GM21737 (cell line): Measurements from ENCODE around the gene ATP6V0D1.

ENCODE experiments used
- ATAC-seq: cut with Tn5 transposase; IDR thresholded peaks from one replicate; pipeline ENCODE4 v1.9.1; 2021; ENCODE audit warnings: mild to moderate bottlenecking, moderate library complexity; ENCODE audit not compliant: unreplicated experiment

Gene ATP6V0D1

DNA sequence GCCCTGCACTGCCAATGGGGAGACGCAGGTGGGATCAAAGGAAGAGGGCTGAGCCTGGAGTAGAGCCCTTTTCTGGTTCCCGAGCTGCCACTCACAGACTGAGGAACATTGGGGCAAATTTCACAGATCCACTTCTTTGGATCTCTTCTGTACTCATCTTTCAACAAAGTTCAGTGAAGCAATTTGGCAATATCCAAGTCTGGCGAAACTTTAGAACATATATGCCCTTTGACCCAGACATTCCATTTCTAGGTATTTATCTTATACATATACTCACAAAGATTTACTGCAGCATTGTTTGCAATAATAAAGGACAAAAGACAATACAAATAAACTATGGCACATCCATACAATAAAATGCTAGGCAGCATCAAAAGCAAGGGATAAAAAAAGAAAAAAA, 69.6 kb downstream of the ATP6V0D1 start:
- no peak for ATAC-seq

DNA sequence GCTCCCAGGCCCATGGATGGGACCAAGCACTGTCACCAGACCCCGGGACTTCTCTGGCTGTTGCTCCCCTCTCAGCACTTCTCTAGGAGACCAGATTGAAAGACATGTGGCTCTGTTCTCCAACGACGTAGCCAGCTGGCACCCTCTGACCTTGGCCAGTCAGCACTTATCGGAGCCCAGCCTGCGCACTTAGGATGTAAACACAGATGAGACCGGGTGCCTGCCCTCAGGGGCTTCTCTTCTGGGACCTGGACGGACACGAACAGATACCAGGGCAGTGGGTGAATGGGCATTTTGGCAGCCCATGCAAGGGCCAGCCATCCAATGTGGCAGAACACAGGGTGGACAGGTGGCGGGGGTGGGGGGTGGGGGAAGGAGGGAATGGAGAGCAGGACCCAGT, 71.3 kb downstream of the ATP6V0D1 start:
- no peak for ATAC-seq

DNA sequence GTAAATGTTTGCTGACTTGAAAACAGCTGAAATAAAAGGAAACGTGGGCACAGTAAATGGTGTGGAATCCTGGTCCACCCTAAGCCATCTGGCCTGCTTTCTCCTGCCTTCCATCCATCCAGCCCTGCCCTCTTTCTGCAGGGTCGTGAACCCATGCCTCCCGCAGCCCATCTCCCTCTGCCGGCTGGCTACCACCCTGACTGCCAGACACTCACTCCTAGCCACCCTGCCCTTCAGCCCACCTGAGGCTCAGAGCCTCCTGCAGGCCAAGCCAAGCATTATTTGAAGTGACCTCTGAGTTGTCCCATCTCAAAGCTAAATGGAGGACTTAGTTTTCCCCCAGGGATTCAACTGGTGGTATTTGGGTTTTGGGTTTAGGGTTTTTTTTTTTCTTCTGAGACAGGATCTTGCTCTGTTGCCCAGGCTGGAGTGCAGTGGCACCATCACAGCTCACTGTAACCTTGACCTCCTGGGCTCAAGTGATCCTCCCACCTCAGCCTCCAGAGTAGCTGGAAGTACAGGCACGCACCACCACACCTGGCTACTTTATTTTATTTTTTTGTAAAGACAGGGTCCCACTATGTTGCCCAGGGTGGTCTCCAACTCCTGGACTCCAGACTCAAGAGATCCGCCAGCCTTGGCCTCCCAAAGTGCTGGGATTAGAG, 73.0 kb downstream of the ATP6V0D1 start:
- ATAC-seq = no peak

DNA sequence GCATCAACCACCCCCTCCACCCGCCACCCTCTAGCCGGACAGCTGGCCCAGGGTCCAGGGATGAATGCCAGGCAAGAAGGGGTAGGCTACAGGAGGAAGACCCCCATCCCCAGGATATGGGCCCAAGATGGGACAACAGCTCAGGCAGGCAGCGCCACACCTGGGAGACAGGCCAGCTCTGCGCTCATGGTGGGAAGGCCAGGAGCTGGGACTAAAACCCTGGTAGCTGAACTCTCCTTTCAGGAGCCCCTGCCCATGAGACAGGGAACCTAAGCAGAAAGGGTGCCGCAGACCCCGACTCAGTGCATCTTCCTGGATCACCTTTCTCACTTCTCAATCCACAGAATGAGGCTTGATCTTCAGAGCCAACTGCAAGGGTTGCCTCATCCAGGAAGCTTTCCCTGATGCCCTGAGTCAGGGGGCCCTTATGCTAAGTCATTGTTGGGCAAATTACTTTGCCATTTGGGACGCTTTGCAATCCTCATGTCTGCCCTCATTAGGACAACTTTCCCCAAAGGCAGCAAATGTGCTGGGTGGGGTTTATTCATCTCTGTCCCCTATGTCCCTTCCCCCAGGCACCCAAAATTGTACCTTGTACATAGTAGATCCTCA, 73.7 kb downstream of the ATP6V0D1 start:
- no peak for ATAC-seq

DNA sequence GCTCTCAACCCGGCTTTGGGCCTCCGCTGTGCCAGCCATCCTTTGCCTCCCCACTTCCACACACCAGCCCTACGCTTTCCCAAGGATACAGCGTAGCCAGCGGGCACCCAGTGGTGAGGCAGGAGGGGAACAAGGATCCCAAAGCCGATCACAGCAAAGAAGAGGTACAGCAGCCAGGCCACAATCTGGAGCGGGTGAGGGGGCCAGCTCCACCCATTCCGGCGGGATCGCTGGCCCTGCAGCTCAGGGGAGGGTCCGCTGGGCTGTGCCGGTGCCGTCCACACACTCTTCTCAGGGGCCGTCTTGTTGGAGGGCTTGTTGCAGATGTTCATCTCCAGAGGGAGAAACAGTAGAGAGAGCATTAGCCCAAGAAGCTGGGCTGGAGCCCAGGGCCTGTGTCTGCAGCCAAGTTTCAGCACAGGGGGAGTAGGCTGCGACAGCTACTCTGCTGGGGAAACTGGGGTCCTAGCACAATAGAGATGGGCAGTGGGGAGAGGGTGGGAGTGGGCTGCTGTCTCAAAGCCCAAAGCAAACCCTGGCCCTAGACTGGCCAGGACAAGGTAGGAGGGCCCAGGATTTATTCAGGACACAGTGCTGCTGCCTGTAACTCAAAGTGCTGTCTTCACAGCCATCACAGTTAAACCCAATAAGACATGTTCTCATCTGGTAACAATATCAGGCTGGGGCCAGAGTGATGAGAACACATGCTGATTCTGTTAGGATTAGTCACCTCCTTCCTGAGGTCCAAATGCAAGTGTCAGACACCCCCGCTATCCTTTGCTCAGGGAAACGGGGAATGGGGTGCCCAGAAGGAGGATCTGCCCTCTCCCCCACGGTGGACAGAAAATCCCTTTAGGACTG, 74.6 kb downstream of the ATP6V0D1 start:
- ATAC-seq = no peak

DNA sequence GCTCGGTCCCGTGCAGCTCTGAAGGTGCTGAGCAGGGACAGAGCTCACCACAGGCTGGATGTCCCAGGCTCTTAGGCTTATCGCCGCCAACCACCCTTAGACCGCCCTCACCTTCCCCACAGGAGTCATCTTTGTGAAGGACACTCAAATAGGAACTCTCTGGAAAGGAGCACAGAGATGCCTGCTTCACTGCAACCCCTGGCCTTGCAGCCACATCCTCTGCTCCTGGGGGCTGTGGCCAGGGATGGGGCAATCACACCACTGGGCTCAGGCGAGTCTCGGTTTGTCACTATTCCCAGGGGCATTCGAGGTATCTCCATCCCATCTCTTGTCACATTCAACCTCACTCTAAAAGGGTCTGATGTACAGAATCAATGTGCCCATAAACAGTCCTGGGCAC, 75.6 kb downstream of the ATP6V0D1 start:
- ATAC-seq = no peak

DNA sequence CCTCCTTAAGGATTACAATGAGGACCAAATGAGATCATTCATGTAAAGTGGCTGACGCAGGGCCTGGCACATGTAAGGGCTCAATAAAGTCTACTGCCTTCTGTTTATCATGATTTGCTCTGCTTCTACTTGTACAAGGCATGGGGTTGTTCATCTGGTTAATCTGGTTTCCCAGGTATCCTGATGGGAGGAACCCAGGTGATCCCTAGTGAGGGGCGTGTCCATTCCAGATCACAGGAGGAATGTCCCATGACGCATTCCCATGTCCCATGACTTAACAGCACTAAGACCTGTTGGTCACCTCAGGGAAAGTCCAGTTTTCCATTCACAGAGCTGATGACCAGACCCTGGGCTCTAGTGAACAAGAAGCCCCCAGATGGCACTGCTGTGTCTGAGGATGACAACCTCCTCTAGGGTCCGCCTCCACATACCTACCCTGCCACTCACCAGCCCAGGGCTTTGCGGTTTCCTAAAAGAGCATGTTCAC, 76.2 kb downstream of the ATP6V0D1 start:
- ATAC-seq = no peak

DNA sequence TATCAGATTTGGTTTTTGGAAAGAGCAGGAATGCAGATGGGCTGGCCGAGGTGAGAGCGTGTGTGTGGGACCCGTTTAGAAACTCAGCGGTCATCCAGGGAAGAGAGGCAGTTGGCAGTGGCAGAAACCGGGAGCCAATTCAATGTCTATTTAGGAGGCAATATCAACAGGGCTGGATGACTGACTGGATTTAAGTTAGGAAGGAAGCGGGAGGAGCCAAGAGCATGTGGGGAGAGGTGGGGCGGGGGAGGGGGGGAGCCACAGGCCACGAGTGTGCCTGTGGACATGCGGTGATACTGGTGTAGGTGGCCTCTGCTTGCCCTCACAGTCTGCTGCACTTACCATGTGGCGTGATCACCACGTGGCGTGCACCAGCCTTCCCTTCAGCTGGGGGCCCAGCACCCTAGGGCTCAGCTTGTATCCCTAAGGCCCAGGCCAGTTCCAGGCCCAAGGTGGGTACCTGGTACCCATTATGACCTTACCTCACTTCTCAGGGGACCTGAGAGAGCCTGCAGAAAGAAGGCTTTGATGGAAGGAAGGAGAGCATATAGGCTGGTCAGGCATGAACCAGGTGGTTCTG, 76.9 kb downstream of the ATP6V0D1 start:
- no peak for ATAC-seq

DNA sequence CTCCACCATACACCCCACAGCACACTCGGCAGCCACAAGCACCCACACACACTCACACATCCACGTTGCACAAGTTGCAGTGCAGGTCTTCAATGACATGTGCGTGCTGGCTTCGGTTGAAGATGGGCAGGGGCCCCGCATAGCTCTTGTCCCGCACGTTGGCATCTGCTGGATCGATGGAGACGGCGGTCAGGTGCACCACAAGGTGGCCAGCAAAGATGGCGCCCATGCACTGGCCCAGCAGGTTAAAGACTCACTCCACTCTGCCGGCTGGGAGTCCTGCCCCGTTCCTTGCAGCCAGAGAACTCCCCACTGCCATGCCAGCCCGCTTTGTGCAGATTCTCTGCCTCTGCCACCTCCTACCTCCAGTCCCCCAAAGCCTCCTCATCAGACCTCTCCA, 80.1 kb downstream of the ATP6V0D1 start:
- ATAC-seq = no peak

DNA sequence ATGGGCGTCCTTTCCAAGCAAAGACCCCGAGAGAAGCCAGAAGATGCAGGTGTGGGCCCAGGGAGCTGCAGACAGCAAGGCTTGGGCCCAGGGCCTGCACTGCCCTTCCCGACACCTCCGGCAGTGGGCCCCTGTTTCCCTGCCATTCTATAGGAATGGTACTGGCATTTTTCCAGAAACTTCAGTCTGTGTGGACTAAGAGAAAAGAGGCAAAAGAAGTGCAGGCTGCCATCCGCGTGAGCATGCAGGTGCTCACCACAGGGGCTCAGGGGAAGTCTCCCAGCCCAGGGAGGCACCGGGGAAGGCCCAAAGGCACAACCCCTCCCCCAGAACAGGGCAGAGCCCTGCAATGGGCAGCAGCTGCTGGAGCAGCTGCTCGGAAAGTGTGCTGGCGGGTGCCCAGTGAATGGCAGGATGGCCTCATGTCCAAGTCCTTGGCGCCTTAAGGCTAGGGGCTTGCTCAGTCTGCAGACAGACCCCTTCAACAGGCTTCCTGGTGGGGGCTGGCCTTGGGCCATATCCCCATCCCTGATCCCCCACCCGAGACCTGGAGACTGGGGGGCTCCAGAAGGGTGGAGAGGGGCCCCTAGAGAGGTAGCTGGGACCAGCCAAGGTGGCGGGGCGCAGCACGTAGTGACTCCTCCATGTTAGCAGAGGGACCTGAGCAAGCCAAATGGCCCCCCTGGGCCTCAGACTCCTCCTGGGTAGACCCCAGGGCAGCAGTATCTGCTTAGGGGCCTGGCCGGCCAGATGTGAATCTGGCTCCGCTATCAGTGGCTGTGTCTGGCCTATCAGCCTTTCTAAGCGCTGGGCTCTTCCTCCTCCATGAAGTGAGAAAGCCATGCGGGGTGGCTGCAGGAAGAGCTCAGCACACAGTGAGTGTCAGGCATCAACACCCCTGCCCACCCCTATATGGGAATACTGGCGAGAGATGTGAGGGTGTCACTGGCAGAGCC, 80.9 kb downstream of the ATP6V0D1 start:
- no peak for ATAC-seq

DNA sequence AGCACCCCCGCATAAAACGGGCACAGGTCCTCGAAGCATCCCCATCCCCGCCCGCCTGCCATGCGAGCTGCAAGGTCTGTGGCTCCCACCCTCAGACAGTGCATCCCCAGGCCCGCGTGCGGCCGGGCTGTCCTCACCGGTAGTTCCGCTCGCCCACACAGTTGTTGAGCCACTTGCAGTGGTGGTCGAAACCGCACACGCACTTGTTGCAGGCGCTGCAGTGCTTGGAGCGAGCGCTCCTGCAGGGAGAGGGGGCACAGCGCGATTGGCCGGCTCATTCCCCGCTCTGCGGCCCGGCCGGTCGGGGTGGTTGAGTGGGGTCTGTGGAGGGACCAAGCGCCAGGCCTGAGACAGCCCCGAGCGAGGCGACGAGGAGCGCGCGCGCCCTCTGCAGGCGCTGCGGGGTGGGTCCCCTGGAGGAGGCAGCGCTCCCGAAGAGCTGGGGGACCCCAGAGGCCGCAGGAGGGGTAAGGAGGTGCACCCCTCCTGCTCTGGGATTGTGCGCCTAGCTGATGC, 81.7 kb downstream of the ATP6V0D1 start:
- ATAC-seq = no peak

DNA sequence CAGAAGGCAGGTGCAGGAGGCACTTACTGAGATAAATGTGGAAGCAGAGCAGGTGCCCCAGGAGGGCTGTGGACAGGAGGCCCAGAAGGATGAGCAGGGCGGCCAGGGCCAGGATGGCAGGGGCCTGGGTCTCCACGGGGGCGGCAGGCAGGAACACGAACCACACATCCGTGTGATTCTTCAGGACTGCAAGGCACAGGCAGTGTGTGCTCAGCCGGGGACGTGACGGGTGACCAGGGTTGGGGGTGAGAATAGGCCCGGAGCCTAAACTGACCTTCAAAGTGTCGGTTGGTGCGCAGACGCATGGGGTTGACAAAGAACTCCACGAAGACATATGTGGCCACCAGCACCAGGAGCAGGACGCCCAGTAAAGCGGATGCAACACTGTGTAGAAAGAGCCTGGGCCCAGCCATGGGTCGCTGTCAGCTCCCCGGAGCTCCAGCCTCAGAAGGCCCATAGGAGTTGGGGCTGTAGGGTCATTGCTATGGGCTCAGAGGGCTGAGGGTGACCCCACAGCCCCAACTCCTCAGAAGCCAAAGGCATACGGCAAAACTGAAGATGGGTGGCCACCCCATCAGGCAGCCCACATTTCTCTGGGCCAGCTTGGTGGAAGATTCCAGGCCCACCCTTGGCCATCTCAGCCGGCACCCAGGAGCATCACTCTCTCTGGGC, 82.3 kb downstream of the ATP6V0D1 start:
- no peak for ATAC-seq

DNA sequence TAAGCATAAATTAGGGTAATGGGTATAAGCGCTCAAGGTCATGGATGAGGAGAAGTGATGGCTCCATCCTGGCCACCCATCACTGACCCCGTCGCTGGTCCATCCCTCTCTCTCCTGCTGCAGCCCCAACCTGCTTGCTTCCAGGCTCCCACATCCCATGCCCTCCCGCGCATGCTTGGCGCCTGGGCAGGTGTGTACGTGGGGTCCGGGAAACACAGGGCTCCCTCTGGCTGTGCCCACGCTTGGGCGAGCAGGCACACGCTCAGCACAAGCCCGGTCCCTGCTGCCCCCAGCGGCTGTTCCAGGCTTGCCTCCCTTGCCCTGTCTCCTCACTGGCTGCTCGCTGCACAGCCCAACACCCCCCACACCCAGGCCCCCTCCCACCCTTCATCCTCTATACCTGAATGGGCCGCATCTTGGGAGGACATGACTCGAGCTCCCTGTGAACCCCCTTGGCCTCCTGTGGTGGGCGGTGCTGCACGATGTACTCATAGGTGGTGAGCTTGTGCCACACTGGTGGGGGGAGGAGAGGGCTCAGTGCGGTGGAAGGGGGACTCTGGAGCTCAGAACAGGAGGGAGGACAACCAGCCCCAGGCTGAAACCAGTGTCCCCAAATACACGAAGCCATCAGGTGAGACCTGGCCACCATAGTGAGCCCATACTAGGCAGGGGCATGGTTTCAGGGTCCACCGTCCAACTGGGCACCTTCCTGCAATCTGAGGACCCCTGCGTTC, 83.0 kb downstream of the ATP6V0D1 start:
- no peak for ATAC-seq

DNA sequence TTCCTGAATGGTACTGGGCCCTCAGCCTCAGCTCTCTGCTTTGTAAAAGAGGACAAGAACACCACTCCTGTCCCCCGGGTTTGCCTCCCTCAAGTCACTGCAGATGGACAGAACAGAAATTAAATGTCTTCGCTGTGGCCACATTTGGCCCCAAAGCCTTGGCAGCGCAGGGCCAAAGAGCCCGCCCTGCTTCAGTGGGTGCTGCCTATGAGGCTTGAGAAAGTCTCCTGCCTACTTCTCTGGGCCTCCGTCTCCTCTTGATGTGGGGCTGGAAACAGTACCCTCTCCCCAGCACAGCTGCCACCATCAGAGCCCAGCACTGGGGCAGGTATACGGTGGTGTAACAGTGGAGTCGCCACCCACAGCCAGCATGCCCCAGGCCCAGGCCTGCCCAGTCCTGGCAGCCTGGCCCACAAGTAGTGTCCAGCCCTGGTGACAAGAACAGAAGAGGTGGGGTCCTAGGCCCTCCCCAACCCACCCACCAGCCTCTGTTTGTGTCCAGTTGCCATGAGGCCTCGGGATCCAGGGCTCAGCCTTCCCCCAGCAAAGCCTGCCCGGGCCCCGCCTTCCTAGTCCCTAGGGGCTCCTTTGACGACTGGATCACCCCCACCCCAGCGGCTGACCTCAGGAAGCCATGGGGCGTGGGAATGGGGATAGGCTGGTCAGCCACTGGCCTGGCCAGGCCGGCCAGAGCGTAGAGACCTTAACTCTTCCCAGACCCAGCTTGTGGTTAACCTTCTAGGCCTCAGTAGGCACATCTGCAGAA, 83.7 kb downstream of the ATP6V0D1 start:
- ATAC-seq = no peak

DNA sequence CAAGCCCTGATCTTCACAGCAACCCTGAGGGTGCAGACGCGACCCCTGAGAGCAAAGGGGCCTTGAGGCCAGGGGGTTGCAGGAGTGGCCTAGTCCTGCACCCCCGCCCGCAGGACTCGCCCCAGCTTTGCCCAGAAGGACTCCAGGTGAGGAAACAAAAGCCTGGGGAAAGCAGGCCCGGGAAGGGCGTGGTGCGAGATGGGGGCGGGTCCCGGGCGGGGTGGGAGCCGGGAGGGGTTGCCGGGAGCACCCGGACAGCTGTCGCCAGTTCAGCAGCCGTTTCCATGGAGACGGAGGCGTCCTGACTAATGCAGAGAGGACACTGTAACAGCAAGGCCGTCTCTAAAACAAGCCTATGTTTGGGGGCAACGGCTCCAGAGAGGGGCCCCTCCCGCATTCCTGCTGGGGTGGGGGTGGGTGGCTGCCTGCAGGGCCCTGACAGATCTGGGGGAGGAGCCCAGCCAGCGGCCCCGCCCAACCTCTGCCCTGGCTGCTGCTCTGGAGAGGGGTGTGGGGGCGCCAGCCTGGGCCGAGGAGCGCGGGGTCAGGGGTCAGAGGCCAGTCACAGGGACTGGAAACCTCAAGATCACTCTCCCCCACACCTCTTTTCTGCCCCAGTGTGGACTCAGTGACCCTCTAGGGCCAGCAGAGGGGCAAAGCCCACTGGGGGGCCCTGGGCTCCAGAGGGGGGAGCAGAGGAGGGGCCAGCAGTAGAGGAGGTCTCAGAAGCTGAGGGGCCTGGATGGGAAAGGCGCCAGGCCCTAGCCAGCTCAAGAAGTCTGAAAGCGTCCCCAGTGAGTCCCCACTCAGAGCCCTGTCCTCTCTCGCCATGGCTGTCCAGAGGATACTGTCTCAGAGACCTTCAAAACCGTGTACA, 84.6 kb downstream of the ATP6V0D1 start:
- ATAC-seq = no peak

DNA sequence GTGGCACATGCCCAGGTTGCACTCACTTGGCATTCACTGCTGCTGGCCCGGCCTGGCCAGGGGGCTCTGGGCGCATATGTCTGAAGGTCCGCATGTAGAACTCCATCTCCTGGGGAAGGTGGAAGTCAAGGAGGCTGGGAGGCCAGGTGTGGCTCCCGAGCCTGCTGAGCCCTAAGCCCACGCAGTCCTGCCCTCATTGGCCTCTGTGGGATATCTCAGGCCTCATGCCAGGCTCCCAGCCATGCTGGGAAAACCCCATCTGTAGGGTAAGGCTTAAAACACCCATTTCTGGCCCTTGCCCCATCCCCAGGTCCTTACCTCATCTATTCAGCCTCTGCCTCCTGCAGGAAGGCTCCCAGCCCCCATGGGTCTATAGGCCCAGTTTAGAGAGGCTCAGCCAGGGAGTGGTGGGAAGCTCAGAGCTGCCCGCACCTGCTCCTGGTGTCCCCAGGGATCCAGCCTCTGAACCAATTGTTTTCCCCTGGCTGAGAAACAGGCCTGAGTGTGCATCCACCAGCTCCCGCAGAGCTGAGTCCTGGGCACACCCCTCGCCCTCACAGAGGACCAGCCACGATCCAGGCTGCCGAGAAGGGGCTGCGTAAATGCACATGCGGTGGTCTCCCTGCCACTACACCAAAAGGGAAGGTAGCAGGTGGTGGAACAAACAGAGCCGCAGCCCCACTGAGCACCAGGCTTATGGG, 85.3 kb downstream of the ATP6V0D1 start:
- no peak for ATAC-seq

DNA sequence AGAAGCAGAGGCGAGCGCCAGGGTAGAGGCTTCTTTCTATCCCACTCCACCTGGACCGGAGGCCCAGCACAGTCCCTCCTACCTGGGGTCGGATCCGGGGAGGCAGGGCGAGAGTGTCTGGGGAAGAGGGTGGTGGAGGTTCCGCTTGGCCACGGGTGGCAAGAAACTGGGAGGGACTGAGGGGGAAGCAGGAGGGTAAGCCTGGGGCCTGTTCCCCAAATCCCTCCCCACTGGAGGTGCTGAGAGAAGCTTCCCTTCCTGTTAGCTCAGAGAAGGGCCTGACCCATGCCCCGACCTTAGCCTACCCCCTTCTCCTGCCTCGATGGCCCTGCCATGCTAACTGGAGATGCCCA, 85.9 kb downstream of the ATP6V0D1 start:
- no peak for ATAC-seq
